Measurements from ENCODE around the gene BBX.

The BBX gene

GRCh38 chr3:107729686-107730085 is 206.9 kb downstream of the BBX start:
- H3K4me1 ChIP-seq (ENCODE audit: control insufficient read depth, insufficient read depth, low read length) = no peaks in the 10 kb centered on the region
- H3K9ac ChIP-seq (ENCODE audit: low read depth, low read length) = no peak overlapping the region
- H3K4me2 ChIP-seq (ENCODE audit: low read length) = no peak overlapping the region
- no peaks in the 10 kb centered on the region for H3K9me3 ChIP-seq (replicated peaks; ENCODE audit: low read length)
- no peaks in the 10 kb centered on the region for H3K27me3 ChIP-seq (ENCODE audit: control insufficient read depth, insufficient read depth, low read length)
- peaks cover 14% of the 10 kb centered on the region for H3K36me3 ChIP-seq (ENCODE audit: insufficient read depth, low read length)
- H3K4me3 ChIP-seq (ENCODE audit: low read length) = no peak overlapping the region

GRCh38 chr3:107734317-107734716 is 211.6 kb downstream of the BBX start:
- H3K27me3 ChIP-seq (ENCODE audit: control insufficient read depth, insufficient read depth, low read length) = no peaks in the 10 kb centered on the region
- H3K9ac ChIP-seq (ENCODE audit: low read depth, low read length) = no peak overlapping the region
- H3K9me3 ChIP-seq (replicated peaks; ENCODE audit: low read length) = no peaks in the 10 kb centered on the region
- H3K4me3 ChIP-seq (ENCODE audit: low read length) = no peak overlapping the region
- peaks cover 10% of the 10 kb centered on the region for H3K36me3 ChIP-seq (ENCODE audit: insufficient read depth, low read length)
- H3K4me1 ChIP-seq (ENCODE audit: control insufficient read depth, insufficient read depth, low read length) = no peaks in the 10 kb centered on the region
- H3K4me2 ChIP-seq (ENCODE audit: low read length) = no peak overlapping the region

GRCh38 chr3:107737914-107738313 is 215.2 kb downstream of the BBX start:
- H3K36me3 ChIP-seq (ENCODE audit: insufficient read depth, low read length) = no peaks in the 10 kb centered on the region
- H3K27me3 ChIP-seq (ENCODE audit: control insufficient read depth, insufficient read depth, low read length) = no peaks in the 10 kb centered on the region
- no peak overlapping the region for H3K4me3 ChIP-seq (ENCODE audit: low read length)
- H3K9me3 ChIP-seq (replicated peaks; ENCODE audit: low read length) = no peaks in the 10 kb centered on the region
- no peak overlapping the region for H3K4me2 ChIP-seq (ENCODE audit: low read length)
- H3K4me1 ChIP-seq (ENCODE audit: control insufficient read depth, insufficient read depth, low read length) = no peaks in the 10 kb centered on the region
- H3K9ac ChIP-seq (ENCODE audit: low read depth, low read length) = no peak overlapping the region

DNA sequence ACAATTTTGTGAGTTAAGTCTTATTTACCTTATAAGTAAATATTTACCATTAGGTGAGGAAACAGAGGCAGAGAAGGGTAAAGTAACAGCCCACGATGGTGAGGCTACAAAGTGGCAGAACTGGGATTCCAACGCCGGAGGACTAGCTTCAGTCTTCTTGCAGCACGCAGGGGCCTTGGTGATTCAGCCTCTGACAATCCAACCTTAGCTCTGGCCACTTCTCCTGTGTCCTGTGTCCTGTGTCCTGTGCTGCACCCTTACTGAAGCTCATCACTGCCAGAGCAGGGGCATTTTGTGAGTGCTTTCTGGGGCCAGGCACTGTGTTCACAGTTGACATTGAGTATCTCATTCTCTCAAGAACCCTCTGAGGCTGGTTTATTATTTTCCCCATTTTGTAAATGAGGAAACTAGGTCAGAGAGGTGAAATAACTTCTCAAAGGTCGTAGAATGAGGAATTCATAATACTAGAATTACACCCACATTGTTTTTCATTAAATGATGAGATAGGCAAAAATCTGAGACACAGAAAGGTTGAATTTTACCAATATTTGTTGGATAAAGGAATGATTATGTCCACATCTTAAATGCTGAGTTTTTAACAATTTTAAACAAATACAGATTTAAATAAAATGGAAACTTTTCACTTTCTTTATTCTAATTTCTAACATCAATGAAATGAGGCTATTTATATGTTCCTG is 215.9 kb downstream of the BBX start:
- H3K9ac ChIP-seq (ENCODE audit: low read depth, low read length) = no peak overlapping the region
- H3K9me3 ChIP-seq (replicated peaks; ENCODE audit: low read length) = no peaks in the 10 kb centered on the region
- no peaks in the 10 kb centered on the region for H3K27me3 ChIP-seq (ENCODE audit: control insufficient read depth, insufficient read depth, low read length)
- H3K36me3 ChIP-seq (ENCODE audit: insufficient read depth, low read length) = no peaks in the 10 kb centered on the region
- H3K4me2 ChIP-seq (ENCODE audit: low read length) = no peak overlapping the region
- H3K4me1 ChIP-seq (ENCODE audit: control insufficient read depth, insufficient read depth, low read length) = no peaks in the 10 kb centered on the region
- H3K4me3 ChIP-seq (ENCODE audit: low read length) = no peak overlapping the region

- Histone ChIP-seq H3K4me1 (ENCODE audit: control insufficient read depth, insufficient read depth, low read length) (no peaks in the 10 kb centered on the region), H3K27me3 (ENCODE audit: control insufficient read depth, insufficient read depth, low read length) (no peaks in the 10 kb centered on the region), H3K4me3 (ENCODE audit: low read length) (no peak overlapping the region), H3K9ac (ENCODE audit: low read depth, low read length) (no peak overlapping the region), H3K36me3 (ENCODE audit: insufficient read depth, low read length) (no peaks in the 10 kb centered on the region), H3K9me3 (replicated peaks; ENCODE audit: low read length) (no peaks in the 10 kb centered on the region), H3K4me2 (ENCODE audit: low read length) (no peak overlapping the region)
These were observed 216.5 kb downstream of the BBX start for GRCh38 chr3:107739227-107739626.

DNA sequence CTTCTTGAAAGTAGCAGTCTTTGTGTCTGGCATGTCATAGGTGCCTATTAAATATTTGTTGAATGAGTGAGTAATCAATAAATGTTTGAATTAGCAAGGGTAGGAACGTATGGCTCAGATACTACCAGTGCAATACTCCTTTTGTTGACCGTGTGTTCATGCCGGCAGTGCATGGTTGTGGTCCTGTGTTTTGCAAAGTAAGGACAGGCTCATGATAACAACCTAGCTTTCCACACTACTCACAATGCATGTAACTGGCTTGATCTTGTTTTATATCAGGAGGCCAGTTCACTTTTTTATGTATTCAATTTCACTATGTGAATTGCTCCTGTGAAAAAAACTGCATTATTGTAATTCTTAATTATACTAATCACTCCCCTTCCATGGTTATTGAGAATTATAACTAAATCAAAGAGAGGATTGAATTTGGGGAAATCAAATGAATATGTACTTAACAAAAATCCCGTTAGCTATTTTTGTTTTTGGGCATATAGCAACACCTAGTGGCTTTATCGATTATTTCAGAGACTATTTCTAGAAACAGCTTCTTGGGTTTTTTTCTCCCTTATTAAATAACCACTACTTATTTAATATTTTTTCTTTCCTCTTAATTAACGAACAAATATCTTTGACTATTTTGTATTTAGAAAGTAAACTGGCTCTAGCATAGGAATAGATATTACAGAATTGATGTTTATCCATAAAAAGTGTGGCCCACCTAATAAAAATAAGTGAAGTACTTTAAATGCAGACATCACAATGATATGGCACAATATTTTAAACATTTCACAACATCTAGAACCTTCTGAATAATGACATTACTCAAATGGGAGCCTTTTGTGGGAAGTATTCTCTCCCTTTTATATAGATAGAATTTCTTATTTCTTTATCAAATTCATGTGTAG is 218.5 kb downstream of the BBX start:
- Histone ChIP-seq H3K27me3 (ENCODE audit: control insufficient read depth, insufficient read depth, low read length) (no peaks in the 10 kb centered on the region), H3K36me3 (ENCODE audit: insufficient read depth, low read length) (no peaks in the 10 kb centered on the region), H3K4me1 (ENCODE audit: control insufficient read depth, insufficient read depth, low read length) (no peaks in the 10 kb centered on the region), H3K4me2 (ENCODE audit: low read length) (no peak overlapping the region), H3K9me3 (replicated peaks; ENCODE audit: low read length) (no peaks in the 10 kb centered on the region), H3K4me3 (ENCODE audit: low read length) (no peak overlapping the region), H3K9ac (ENCODE audit: low read depth, low read length) (no peak overlapping the region)

DNA sequence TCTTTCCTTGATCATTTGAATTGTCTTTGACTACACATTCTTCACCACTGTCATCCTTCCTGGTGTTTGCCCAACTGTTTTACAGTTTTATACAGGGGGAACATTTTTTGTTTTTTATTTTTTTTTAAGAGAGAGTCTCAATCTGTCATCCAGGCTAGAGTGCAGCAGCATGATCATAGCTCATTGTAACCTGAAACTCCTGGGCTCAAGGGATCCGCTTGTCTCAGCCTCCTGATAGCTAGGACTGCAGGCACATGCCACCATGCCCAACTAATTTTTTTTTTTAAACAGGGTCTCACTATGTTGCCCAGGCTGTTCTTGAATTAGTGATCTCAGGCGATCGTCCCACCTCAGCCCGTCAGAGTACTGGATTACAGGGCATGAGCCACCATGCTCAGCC is 222.6 kb downstream of the BBX start:
- Histone ChIP-seq H3K27me3 (ENCODE audit: control insufficient read depth, insufficient read depth, low read length) (no peaks in the 10 kb centered on the region), H3K4me3 (ENCODE audit: low read length) (no peak overlapping the region), H3K36me3 (ENCODE audit: insufficient read depth, low read length) (no peaks in the 10 kb centered on the region), H3K9me3 (replicated peaks; ENCODE audit: low read length) (no peaks in the 10 kb centered on the region), H3K4me2 (ENCODE audit: low read length) (no peak overlapping the region), H3K9ac (ENCODE audit: low read depth, low read length) (no peak overlapping the region), H3K4me1 (ENCODE audit: control insufficient read depth, insufficient read depth, low read length) (no peaks in the 10 kb centered on the region)

DNA sequence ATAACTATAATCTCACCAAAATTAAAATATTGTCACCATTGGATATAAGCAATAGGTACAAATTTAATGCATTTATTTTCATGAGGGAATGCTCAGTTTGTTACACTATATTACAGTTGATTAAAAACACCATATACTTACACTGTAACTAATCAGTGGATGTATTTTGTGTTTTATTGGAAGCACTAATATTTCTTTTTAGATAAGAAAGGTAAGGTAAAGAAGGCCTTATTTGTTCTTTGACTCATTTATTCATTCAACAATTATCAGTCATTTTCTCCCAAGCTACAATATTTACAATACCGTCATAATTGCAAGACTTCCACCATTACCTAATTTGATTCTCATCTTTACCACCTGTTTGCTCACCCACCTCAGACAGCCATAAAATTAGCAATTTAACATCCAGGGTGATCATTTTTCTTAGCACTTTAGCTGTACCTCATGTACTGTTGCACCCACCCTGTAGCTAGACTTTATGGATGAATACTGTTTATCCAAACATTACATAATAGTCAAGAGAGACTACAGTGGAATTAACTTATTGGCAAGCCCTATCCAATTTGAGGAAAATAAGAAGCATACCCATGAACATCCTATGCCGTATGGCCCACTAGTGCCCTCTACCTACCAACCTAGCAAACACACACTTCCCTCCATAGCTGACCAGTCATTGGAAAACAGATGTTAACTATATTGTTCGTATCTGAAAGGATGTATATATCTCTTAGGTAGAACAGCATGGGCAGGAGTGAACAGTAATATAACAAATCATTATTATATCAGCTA is 229.6 kb downstream of the BBX start:
- H3K9me3 ChIP-seq (replicated peaks; ENCODE audit: low read length) = no peaks in the 10 kb centered on the region
- H3K36me3 ChIP-seq (ENCODE audit: insufficient read depth, low read length) = peaks cover 3% of the 10 kb centered on the region
- H3K9ac ChIP-seq (ENCODE audit: low read depth, low read length) = no peak overlapping the region
- no peaks in the 10 kb centered on the region for H3K4me1 ChIP-seq (ENCODE audit: control insufficient read depth, insufficient read depth, low read length)
- no peaks in the 10 kb centered on the region for H3K27me3 ChIP-seq (ENCODE audit: control insufficient read depth, insufficient read depth, low read length)
- H3K4me3 ChIP-seq (ENCODE audit: low read length) = no peak overlapping the region
- no peak overlapping the region for H3K4me2 ChIP-seq (ENCODE audit: low read length)

- H3K27me3 ChIP-seq (ENCODE audit: control insufficient read depth, insufficient read depth, low read length) = no peaks in the 10 kb centered on the region
- H3K4me2 ChIP-seq (ENCODE audit: low read length) = no peak overlapping the region
- H3K4me1 ChIP-seq (ENCODE audit: control insufficient read depth, insufficient read depth, low read length) = no peaks in the 10 kb centered on the region
- H3K9me3 ChIP-seq (replicated peaks; ENCODE audit: low read length) = no peaks in the 10 kb centered on the region
- no peak overlapping the region for H3K4me3 ChIP-seq (ENCODE audit: low read length)
- H3K36me3 ChIP-seq (ENCODE audit: insufficient read depth, low read length) = peaks cover 3% of the 10 kb centered on the region
- H3K9ac ChIP-seq (ENCODE audit: low read depth, low read length) = no peak overlapping the region
These were observed 230.7 kb downstream of the BBX start for GRCh38 chr3:107753494-107753893.

DNA sequence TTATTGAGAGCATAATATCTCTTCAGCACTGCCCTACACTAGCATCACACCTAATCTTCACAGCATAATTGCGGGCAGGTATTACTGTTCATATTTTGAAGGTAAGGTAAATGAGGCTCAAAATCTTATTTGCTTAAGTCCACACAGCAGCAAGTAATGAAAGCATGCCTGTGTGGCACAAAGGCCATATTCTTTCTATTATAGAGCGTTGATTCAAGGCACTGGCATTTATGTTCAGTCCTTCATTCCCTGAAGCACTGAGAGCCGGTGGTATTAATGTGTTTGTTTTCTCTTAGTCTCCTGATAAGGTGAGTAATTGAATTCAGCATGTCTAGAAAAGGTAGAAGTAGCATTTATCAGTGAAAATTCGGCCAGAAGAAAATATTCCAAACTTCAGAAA is 231.2 kb downstream of the BBX start:
- H3K9me3 ChIP-seq (replicated peaks; ENCODE audit: low read length) = no peaks in the 10 kb centered on the region
- no peak overlapping the region for H3K4me2 ChIP-seq (ENCODE audit: low read length)
- no peaks in the 10 kb centered on the region for H3K4me1 ChIP-seq (ENCODE audit: control insufficient read depth, insufficient read depth, low read length)
- H3K9ac ChIP-seq (ENCODE audit: low read depth, low read length) = no peak overlapping the region
- H3K27me3 ChIP-seq (ENCODE audit: control insufficient read depth, insufficient read depth, low read length) = no peaks in the 10 kb centered on the region
- H3K4me3 ChIP-seq (ENCODE audit: low read length) = no peak overlapping the region
- H3K36me3 ChIP-seq (ENCODE audit: insufficient read depth, low read length) = peaks cover 3% of the 10 kb centered on the region

DNA sequence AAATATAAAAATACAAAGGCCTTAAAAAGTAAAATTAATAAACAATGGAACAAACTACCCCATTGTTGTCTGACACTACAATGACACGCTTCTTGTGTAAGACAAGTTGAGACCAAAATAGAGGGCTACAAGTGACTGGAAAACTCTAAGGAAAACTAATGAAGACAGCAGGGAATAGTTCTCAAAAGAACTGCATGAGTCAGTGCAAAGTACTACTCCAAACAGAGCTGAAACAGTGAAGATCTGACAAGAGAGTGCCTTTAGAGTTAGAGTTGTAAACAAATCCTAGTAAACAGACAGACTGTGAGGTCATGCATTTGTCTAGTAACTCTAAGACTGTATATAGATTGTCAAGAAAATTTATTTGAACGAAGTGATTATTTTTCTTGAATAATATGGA is 233.9 kb downstream of the BBX start:
- H3K4me3 ChIP-seq (ENCODE audit: low read length) = no peak overlapping the region
- no peaks in the 10 kb centered on the region for H3K4me1 ChIP-seq (ENCODE audit: control insufficient read depth, insufficient read depth, low read length)
- H3K4me2 ChIP-seq (ENCODE audit: low read length) = no peak overlapping the region
- H3K27me3 ChIP-seq (ENCODE audit: control insufficient read depth, insufficient read depth, low read length) = no peaks in the 10 kb centered on the region
- no peak overlapping the region for H3K9ac ChIP-seq (ENCODE audit: low read depth, low read length)
- H3K9me3 ChIP-seq (replicated peaks; ENCODE audit: low read length) = no peaks in the 10 kb centered on the region
- H3K36me3 ChIP-seq (ENCODE audit: insufficient read depth, low read length) = peaks cover 3% of the 10 kb centered on the region

All from skeletal muscle satellite cell (primary cell).